Adrenal gland (tissue), 5 donors: Measurements from ENCODE around the gene LAMA2.

ENCODE experiments used
- CTCF ChIP-seq, 6 experiments: fragments of 450-650 bp in 4 of 6; fragments of 200-600 bp in 2 of 6; sonication (generic) in 1 of 6; IDR thresholded peaks; 1 replicate in 5 of 6; 2 replicates in 1 of 6; pipeline versions ENCODE4 v1.5.1 to v1.8.0; 2016 to 2021; ENCODE audit warnings: antibody characterized with exemption in 6 of 6, mild to moderate bottlenecking in 2 of 6, moderate library complexity in 1 of 6
- POLR2A ChIP-seq, 2 donors: fragments of 450-650 bp; IDR thresholded peaks; one replicate each; pipeline ENCODE4 v1.6.1; 2017; ENCODE audit warnings: antibody characterized with exemption in 2 of 2, mild to moderate bottlenecking in 2 of 2, moderate library complexity in 1 of 2
- donor health status: DM: no; HTN: no; CAD: no.

- no peak for TF ChIP-seq CTCF (IDR thresholded peaks at IDR 0.05)
- no peak for TF ChIP-seq POLR2A (IDR thresholded peaks at IDR 0.05)
These were observed 390.2 kb downstream of the LAMA2 start for GRCh38 chr6:129273161-129273560.
